SK-N-MC (cell line): ENCODE data around the gene VRK2.

Experiments
- EZH2 ChIP-seq: fragments of 200-600 bp; sonication (generic); IDR thresholded peaks from one replicate; pipeline ENCODE4 v1.6.1; 2017; ENCODE audit warnings: antibody characterized with exemption
- FOXP2 ChIP-seq: optimal IDR thresholded peaks from 2 replicates; pipeline ENCODE3; 2011; ENCODE audit warnings: mild to moderate bottlenecking, moderate library complexity; ENCODE audit not compliant: insufficient read depth; ENCODE audit errors: extremely low read length, control extremely low read depth
- POLR2AphosphoS5 ChIP-seq: IDR thresholded peaks from 2 replicates; pipeline ENCODE4 v1.6.1; 2012; ENCODE audit warnings: mild to moderate bottlenecking, low read depth, low read length, borderline replicate concordance

- TF ChIP-seq EZH2 (no peak), POLR2AphosphoS5 (no peak), FOXP2 (no peak)
Measured at GRCh38 chr2:58135861-58136260, 89.3 kb downstream of the VRK2 start.
